ENCODE measurements around the gene POSTN. TPM values are rescaled to one million over a fixed set of nuclear protein-coding genes. Genes with fewer than 3 reads are reported as not detected.

POSTN gene
- 200 and 539 TPM in 2 replicates for total RNA-seq

GRCh38 chr13:37598597-37598996 is at the start of gene POSTN:
Gene POSTN, minus strand, starts transcription at chr13:37598768. Its CDS starts 42 bp downstream, at chr13:37598726.

Data from pericardium fibroblast (primary cell).